HG03097 (cell line): ENCODE results near the gene PUS1.
"Not testable (repeated sequence)": the region's sequence is repeated elsewhere in the genome, so short reads cannot be mapped to it uniquely, and the experiment has no call there.

ENCODE experiments used
- ATAC-seq: cut with Tn5 transposase; IDR thresholded peaks from one replicate; pipeline ENCODE4 v1.9.1; 2021; ENCODE audit not compliant: unreplicated experiment, low FRiP score

The PUS1 gene

GRCh38 chr12:131954460-131954859, 25.4 kb downstream of the PUS1 start:
- ATAC-seq: not testable (repeated sequence)

- ATAC-seq: no peak
Observed at GRCh38 chr12:131959116-131959515, 30.0 kb downstream of the PUS1 start.

GRCh38 chr12:131959641-131960589, 30.8 kb downstream of the PUS1 start:
- ATAC-seq: no peak

- ATAC-seq: not testable (repeated sequence)
Observed at GRCh38 chr12:131960590-131961325, 31.7 kb downstream of the PUS1 start.

GRCh38 chr12:131961328-131961727, 32.3 kb downstream of the PUS1 start:
- not testable (repeated sequence) for ATAC-seq

- ATAC-seq: no peak
Observed at GRCh38 chr12:131962069-131962468, 33.0 kb downstream of the PUS1 start.

- ATAC-seq: no peak
Observed at GRCh38 chr12:131963381-131963780, 34.3 kb downstream of the PUS1 start.

- ATAC-seq: no peak
Observed at GRCh38 chr12:131965073-131965472, 36.0 kb downstream of the PUS1 start.

- ATAC-seq: no peak
Observed at GRCh38 chr12:131971226-131971625, 42.1 kb downstream of the PUS1 start.

GRCh38 chr12:131975228-131975627, 46.2 kb downstream of the PUS1 start:
- ATAC-seq: no peak

- ATAC-seq: no peak
Observed at GRCh38 chr12:131979606-131980005, 50.5 kb downstream of the PUS1 start.

- no peak for ATAC-seq
Observed at GRCh38 chr12:131980263-131980662, 51.2 kb downstream of the PUS1 start.

GRCh38 chr12:131981388-131981787, 52.3 kb downstream of the PUS1 start:
- ATAC-seq: no peak

GRCh38 chr12:131982041-131982440, 53.0 kb downstream of the PUS1 start:
- no peak for ATAC-seq

- no peak for ATAC-seq
Observed at GRCh38 chr12:131983026-131983425, 54.0 kb downstream of the PUS1 start.

- ATAC-seq: no peak
Observed at GRCh38 chr12:131983554-131983953, 54.5 kb downstream of the PUS1 start.

GRCh38 chr12:131984334-131984733, 55.3 kb downstream of the PUS1 start:
- no peak for ATAC-seq

GRCh38 chr12:131985510-131985875, 56.4 kb downstream of the PUS1 start:
- not testable (repeated sequence) for ATAC-seq

GRCh38 chr12:131986361-131986760, 57.3 kb downstream of the PUS1 start:
- no peak for ATAC-seq

GRCh38 chr12:131986910-131987309, 57.8 kb downstream of the PUS1 start:
- ATAC-seq: no peak

- ATAC-seq: no peak
Observed at GRCh38 chr12:131987552-131987951, 58.5 kb downstream of the PUS1 start.
